ENCODE results near the gene SOX9.

Gene SOX9

GRCh38 chr17:72110942-72111318 is 9.9 kb upstream of the SOX9 start:
- TF ChIP-seq SIN3A (IDR thresholded peaks at IDR 0.05; ENCODE audit: borderline replicate concordance, insufficient read depth, low read length), result no peak
- TF ChIP-seq FOXP2 (optimal IDR thresholded peaks at IDR 0.05; ENCODE audit: borderline replicate concordance, extremely low read depth, extremely low read length, insufficient read depth), result no peak

GRCh38 chr17:72111336-72111923 is 9.4 kb upstream of the SOX9 start:
- TF ChIP-seq TAF1 (IDR thresholded peaks at IDR 0.05; ENCODE audit: borderline replicate concordance, insufficient read depth, low read length), result no peak
- TF ChIP-seq POLR2AphosphoS5 (IDR thresholded peaks at IDR 0.05; ENCODE audit: low read depth, low read length), result no peak
- TF ChIP-seq REST (IDR thresholded peaks at IDR 0.05; ENCODE audit: insufficient read depth in 1 of 2, low read depth in 2 of 2, low read length in 2 of 2), result no peak
- no peak for TF ChIP-seq SIN3A (IDR thresholded peaks at IDR 0.05; ENCODE audit: borderline replicate concordance, insufficient read depth, low read length)
- no peak for TF ChIP-seq FOXP2 (optimal IDR thresholded peaks at IDR 0.05; ENCODE audit: borderline replicate concordance, extremely low read depth, extremely low read length, insufficient read depth)

GRCh38 chr17:72113751-72114150 is 7.1 kb upstream of the SOX9 start:
- no peak for TF ChIP-seq FOXP2 (optimal IDR thresholded peaks at IDR 0.05; ENCODE audit: borderline replicate concordance, extremely low read depth, extremely low read length, insufficient read depth)

GRCh38 chr17:72115781-72116525 is 4.9 kb upstream of the SOX9 start:
- TF ChIP-seq SIN3A (IDR thresholded peaks at IDR 0.05; ENCODE audit: borderline replicate concordance, insufficient read depth, low read length) (no peak), TAF1 (IDR thresholded peaks at IDR 0.05; ENCODE audit: borderline replicate concordance, insufficient read depth, low read length) (no peak), FOXP2 (optimal IDR thresholded peaks at IDR 0.05; ENCODE audit: borderline replicate concordance, extremely low read depth, extremely low read length, insufficient read depth) (no peak), REST (IDR thresholded peaks at IDR 0.05; ENCODE audit: insufficient read depth in 1 of 2, low read depth in 2 of 2, low read length in 2 of 2) (no peak), POLR2AphosphoS5 (IDR thresholded peaks at IDR 0.05; ENCODE audit: low read depth, low read length) (no peak)

GRCh38 chr17:72116661-72117521 is 3.9 kb upstream of the SOX9 start:
- TF ChIP-seq POLR2AphosphoS5 (IDR thresholded peaks at IDR 0.05; ENCODE audit: low read depth, low read length), result no peak
- TF ChIP-seq REST (IDR thresholded peaks at IDR 0.05; ENCODE audit: insufficient read depth in 1 of 2, low read depth in 2 of 2, low read length in 2 of 2), result no peak
- TF ChIP-seq FOXP2 (optimal IDR thresholded peaks at IDR 0.05; ENCODE audit: borderline replicate concordance, extremely low read depth, extremely low read length, insufficient read depth), result no peak
- TF ChIP-seq SIN3A (IDR thresholded peaks at IDR 0.05; ENCODE audit: borderline replicate concordance, insufficient read depth, low read length), result no peak
